MM.1S (cell line): Measurements from ENCODE around the gene SS18L1.

Experiments
- DNase-seq: peaks from one replicate; pipeline ENCODE4 v3.0.0-alpha.2; 2015
- H2AFZ ChIP-seq: fragments of 300-600 bp; sonication (generic); 2 replicates; pipeline ENCODE4 v1.6.0; 2016; ENCODE audit warnings: antibody characterized with exemption, low read length
- H3F3A ChIP-seq: fragments of 300-600 bp; sonication (generic); 2 replicates; pipeline ENCODE4 v1.6.1; 2016; ENCODE audit warnings: mild to moderate bottlenecking, antibody characterized with exemption, low read length, moderate library complexity, mixed read lengths; ENCODE audit not compliant: insufficient read depth
- H3K27ac ChIP-seq: fragments of 300-600 bp; sonication (generic); 2 replicates; pipeline ENCODE4 v1.5.1; 2016; ENCODE audit warnings: mild to moderate bottlenecking, low read length
- H3K27me3 ChIP-seq: fragments of 300-600 bp; sonication (generic); replicated peaks from 2 replicates; pipeline ENCODE4 v1.6.0; 2016; ENCODE audit warnings: low read length; ENCODE audit not compliant: insufficient read depth
- H3K36me3 ChIP-seq: fragments of 300-600 bp; sonication (generic); replicated peaks from 2 replicates; pipeline ENCODE4 v1.6.1; 2016; ENCODE audit warnings: mild to moderate bottlenecking, low read length, mixed read lengths; ENCODE audit not compliant: insufficient read depth
- H3K4me1 ChIP-seq: fragments of 300-600 bp; sonication (generic); 2 replicates; pipeline ENCODE4 v1.6.1; 2016; ENCODE audit warnings: low read length, mixed read lengths
- H3K4me2 ChIP-seq: fragments of 300-600 bp; sonication (generic); 2 replicates; pipeline ENCODE4 v1.6.0; 2016; ENCODE audit warnings: low read depth, low read length
- H3K4me3 ChIP-seq: fragments of 300-600 bp; sonication (generic); 2 replicates; pipeline ENCODE4 v1.5.1; 2016; ENCODE audit warnings: low read length, mixed read lengths
- H3K79me2 ChIP-seq: fragments of 300-600 bp; sonication (generic); 2 replicates; pipeline ENCODE4 v1.6.1; 2016; ENCODE audit warnings: mixed run types, low read length, mixed read lengths
- H3K9ac ChIP-seq: fragments of 300-600 bp; sonication (generic); 2 replicates; pipeline ENCODE4 v1.6.1; 2016; ENCODE audit warnings: low read length, mixed read lengths
- H3K9me2 ChIP-seq: fragments of 300-600 bp; sonication (generic); replicated peaks from 2 replicates; pipeline ENCODE4 v1.6.1; 2016; ENCODE audit warnings: mild to moderate bottlenecking, low read length, mixed read lengths; ENCODE audit not compliant: insufficient read depth
- H3K9me3 ChIP-seq: fragments of 300-600 bp; sonication (generic); replicated peaks from 2 replicates; pipeline ENCODE4 v1.6.1; 2016; ENCODE audit warnings: mild to moderate bottlenecking, low read length, mixed read lengths; ENCODE audit not compliant: insufficient read depth
- H4K20me1 ChIP-seq: fragments of 300-600 bp; sonication (generic); 2 replicates; pipeline ENCODE4 v1.6.1; 2016; ENCODE audit warnings: mild to moderate bottlenecking, low read length, moderate library complexity, mixed read lengths; ENCODE audit not compliant: insufficient read depth
- EZH2 ChIP-seq: fragments of 300-600 bp; sonication (generic); optimal IDR thresholded peaks from 2 replicates; pipeline ENCODE3; 2017; ENCODE audit warnings: low read depth, mild to moderate bottlenecking, antibody characterized with exemption, low read length, mixed read lengths
- EZH2phosphoT487 ChIP-seq: fragments of 300-600 bp; sonication (generic); IDR thresholded peaks from 2 replicates; pipeline ENCODE4 v1.6.1; 2018; ENCODE audit warnings: antibody characterized with exemption, low read length
- TF ChIP-seq, protein P1 (sequence below): fragments of 300-600 bp; sonication (generic); IDR thresholded peaks from 2 replicates; pipeline ENCODE4 v1.5.1; 2016; ENCODE audit warnings: antibody characterized with exemption, low read length, mixed read lengths

The SS18L1 gene

GRCh38 chr20:62151225-62151624, 7.7 kb downstream of the SS18L1 start:
- no peaks in the 10 kb centered on the region for H3K4me1 ChIP-seq

GRCh38 chr20:62151835-62152364, 8.3 kb downstream of the SS18L1 start:
- Histone ChIP-seq H3K79me2 (peaks cover 80% of the 10 kb centered on the region), H3K4me2 (no peak overlapping the region), H3K27me3 (no peaks in the 10 kb centered on the region), H3K9me3 (no peaks in the 10 kb centered on the region), H4K20me1 (0 out of 2 replicates have a peak, but pooled peaks cover 2% of the 10 kb centered on the region), H3F3A (no peaks in the 10 kb centered on the region), H2AFZ (no peak overlapping the region), H3K4me1 (no peaks in the 10 kb centered on the region), H3K9ac (no peak overlapping the region), H3K4me3 (no peak overlapping the region), H3K9me2 (no peaks in the 10 kb centered on the region), H3K27ac (no peak overlapping the region), H3K36me3 (no peaks in the 10 kb centered on the region)
- no peak for DNase-seq
- TF ChIP-seq, protein P1, sequence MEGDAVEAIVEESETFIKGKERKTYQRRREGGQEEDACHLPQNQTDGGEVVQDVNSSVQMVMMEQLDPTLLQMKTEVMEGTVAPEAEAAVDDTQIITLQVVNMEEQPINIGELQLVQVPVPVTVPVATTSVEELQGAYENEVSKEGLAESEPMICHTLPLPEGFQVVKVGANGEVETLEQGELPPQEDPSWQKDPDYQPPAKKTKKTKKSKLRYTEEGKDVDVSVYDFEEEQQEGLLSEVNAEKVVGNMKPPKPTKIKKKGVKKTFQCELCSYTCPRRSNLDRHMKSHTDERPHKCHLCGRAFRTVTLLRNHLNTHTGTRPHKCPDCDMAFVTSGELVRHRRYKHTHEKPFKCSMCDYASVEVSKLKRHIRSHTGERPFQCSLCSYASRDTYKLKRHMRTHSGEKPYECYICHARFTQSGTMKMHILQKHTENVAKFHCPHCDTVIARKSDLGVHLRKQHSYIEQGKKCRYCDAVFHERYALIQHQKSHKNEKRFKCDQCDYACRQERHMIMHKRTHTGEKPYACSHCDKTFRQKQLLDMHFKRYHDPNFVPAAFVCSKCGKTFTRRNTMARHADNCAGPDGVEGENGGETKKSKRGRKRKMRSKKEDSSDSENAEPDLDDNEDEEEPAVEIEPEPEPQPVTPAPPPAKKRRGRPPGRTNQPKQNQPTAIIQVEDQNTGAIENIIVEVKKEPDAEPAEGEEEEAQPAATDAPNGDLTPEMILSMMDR: no peak
- TF ChIP-seq EZH2 (no peak), EZH2phosphoT487 (no peak)

More at GRCh38 chr20:62151225-62151624, 7.7 kb downstream of the SS18L1 start:
- H3K4me2 ChIP-seq: no peak overlapping the region
- no peak for DNase-seq
- H4K20me1 ChIP-seq: 0 out of 2 replicates have a peak, but pooled peaks cover 3% of the 10 kb centered on the region
- H2AFZ ChIP-seq: no peak overlapping the region
- no peak overlapping the region for H3K27ac ChIP-seq
- H3K9ac ChIP-seq: no peak overlapping the region
- TF ChIP-seq EZH2 (no peak), EZH2phosphoT487 (no peak)
- TF ChIP-seq, protein P1: no peak
- no peaks in the 10 kb centered on the region for H3K27me3 ChIP-seq
- H3K4me3 ChIP-seq: no peak overlapping the region
- no peaks in the 10 kb centered on the region for H3K36me3 ChIP-seq
- H3F3A ChIP-seq: no peaks in the 10 kb centered on the region
- H3K79me2 ChIP-seq: peaks cover 80% of the 10 kb centered on the region
- H3K9me3 ChIP-seq: no peaks in the 10 kb centered on the region
- H3K9me2 ChIP-seq: no peaks in the 10 kb centered on the region

- Histone ChIP-seq H3K9ac (no peak overlapping the region), H4K20me1 (no peaks in the 10 kb centered on the region), H3K9me2 (no peaks in the 10 kb centered on the region), H3K4me3 (no peak overlapping the region), H3K79me2 (peaks cover 62% of the 10 kb centered on the region), H3F3A (no peaks in the 10 kb centered on the region), H3K36me3 (no peaks in the 10 kb centered on the region), H3K4me1 (no peaks in the 10 kb centered on the region), H3K9me3 (no peaks in the 10 kb centered on the region), H3K27ac (no peak overlapping the region), H3K4me2 (no peak overlapping the region), H2AFZ (no peak overlapping the region), H3K27me3 (no peaks in the 10 kb centered on the region)
- TF ChIP-seq, protein P1: no peak
- no peak for TF ChIP-seq EZH2
- no peak for TF ChIP-seq EZH2phosphoT487
- DNase-seq: no peak
These were observed 12.1 kb downstream of the SS18L1 start for GRCh38 chr20:62155428-62156253.
